ENCODE measurements around the gene UNCX.

DNA sequence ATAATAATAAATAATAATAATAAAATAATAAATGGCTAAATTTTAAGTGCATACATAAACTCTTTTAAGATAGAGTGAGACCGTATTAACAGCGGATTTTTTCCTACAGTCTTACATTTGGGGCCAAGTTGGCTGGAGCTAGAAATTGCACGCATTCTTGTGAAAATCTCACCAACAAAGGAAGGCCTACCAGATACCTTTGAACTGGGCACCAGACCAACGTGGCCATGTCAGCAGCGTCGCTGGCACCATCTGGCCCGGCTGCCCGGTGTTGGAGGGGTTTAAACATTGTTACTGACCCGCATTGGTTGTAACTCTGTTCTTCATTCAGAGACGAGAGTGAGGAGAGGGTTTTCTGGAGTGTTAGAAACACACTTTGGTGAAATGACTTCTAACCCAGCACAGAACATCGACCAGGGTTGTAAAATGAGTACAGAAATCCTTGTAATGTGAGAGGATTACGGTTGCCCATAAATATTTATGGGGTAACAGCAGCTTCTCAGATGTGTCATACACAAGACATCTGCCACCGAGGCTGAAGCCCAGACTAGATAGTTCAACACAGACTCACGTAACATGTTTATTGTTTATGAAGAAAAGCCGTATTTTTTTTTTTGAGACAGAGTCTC is 34.6 kb upstream of the UNCX start:
- TF ChIP-seq EZH2 (IDR thresholded peaks at IDR 0.05; ENCODE audit: low read depth, unreplicated experiment) (no peak), CREB1 (CRISPR knock-in tag; IDR thresholded peaks at IDR 0.05; ENCODE audit: low read depth) (no peak), POLR2AphosphoS5 (IDR thresholded peaks at IDR 0.05; ENCODE audit: low read depth) (no peak), ZNF331 (CRISPR knock-in tag; IDR thresholded peaks at IDR 0.05; ENCODE audit: low read depth) (no peak), STAT1 (IDR thresholded peaks at IDR 0.05; ENCODE audit: unreplicated experiment) (no peak)
- TF ChIP-seq, protein P1, sequence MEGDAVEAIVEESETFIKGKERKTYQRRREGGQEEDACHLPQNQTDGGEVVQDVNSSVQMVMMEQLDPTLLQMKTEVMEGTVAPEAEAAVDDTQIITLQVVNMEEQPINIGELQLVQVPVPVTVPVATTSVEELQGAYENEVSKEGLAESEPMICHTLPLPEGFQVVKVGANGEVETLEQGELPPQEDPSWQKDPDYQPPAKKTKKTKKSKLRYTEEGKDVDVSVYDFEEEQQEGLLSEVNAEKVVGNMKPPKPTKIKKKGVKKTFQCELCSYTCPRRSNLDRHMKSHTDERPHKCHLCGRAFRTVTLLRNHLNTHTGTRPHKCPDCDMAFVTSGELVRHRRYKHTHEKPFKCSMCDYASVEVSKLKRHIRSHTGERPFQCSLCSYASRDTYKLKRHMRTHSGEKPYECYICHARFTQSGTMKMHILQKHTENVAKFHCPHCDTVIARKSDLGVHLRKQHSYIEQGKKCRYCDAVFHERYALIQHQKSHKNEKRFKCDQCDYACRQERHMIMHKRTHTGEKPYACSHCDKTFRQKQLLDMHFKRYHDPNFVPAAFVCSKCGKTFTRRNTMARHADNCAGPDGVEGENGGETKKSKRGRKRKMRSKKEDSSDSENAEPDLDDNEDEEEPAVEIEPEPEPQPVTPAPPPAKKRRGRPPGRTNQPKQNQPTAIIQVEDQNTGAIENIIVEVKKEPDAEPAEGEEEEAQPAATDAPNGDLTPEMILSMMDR (conservative IDR thresholded peaks at IDR 0.05; ENCODE audit: low read depth in 2 of 2) = no peak
- TF ChIP-seq, protein P2, sequence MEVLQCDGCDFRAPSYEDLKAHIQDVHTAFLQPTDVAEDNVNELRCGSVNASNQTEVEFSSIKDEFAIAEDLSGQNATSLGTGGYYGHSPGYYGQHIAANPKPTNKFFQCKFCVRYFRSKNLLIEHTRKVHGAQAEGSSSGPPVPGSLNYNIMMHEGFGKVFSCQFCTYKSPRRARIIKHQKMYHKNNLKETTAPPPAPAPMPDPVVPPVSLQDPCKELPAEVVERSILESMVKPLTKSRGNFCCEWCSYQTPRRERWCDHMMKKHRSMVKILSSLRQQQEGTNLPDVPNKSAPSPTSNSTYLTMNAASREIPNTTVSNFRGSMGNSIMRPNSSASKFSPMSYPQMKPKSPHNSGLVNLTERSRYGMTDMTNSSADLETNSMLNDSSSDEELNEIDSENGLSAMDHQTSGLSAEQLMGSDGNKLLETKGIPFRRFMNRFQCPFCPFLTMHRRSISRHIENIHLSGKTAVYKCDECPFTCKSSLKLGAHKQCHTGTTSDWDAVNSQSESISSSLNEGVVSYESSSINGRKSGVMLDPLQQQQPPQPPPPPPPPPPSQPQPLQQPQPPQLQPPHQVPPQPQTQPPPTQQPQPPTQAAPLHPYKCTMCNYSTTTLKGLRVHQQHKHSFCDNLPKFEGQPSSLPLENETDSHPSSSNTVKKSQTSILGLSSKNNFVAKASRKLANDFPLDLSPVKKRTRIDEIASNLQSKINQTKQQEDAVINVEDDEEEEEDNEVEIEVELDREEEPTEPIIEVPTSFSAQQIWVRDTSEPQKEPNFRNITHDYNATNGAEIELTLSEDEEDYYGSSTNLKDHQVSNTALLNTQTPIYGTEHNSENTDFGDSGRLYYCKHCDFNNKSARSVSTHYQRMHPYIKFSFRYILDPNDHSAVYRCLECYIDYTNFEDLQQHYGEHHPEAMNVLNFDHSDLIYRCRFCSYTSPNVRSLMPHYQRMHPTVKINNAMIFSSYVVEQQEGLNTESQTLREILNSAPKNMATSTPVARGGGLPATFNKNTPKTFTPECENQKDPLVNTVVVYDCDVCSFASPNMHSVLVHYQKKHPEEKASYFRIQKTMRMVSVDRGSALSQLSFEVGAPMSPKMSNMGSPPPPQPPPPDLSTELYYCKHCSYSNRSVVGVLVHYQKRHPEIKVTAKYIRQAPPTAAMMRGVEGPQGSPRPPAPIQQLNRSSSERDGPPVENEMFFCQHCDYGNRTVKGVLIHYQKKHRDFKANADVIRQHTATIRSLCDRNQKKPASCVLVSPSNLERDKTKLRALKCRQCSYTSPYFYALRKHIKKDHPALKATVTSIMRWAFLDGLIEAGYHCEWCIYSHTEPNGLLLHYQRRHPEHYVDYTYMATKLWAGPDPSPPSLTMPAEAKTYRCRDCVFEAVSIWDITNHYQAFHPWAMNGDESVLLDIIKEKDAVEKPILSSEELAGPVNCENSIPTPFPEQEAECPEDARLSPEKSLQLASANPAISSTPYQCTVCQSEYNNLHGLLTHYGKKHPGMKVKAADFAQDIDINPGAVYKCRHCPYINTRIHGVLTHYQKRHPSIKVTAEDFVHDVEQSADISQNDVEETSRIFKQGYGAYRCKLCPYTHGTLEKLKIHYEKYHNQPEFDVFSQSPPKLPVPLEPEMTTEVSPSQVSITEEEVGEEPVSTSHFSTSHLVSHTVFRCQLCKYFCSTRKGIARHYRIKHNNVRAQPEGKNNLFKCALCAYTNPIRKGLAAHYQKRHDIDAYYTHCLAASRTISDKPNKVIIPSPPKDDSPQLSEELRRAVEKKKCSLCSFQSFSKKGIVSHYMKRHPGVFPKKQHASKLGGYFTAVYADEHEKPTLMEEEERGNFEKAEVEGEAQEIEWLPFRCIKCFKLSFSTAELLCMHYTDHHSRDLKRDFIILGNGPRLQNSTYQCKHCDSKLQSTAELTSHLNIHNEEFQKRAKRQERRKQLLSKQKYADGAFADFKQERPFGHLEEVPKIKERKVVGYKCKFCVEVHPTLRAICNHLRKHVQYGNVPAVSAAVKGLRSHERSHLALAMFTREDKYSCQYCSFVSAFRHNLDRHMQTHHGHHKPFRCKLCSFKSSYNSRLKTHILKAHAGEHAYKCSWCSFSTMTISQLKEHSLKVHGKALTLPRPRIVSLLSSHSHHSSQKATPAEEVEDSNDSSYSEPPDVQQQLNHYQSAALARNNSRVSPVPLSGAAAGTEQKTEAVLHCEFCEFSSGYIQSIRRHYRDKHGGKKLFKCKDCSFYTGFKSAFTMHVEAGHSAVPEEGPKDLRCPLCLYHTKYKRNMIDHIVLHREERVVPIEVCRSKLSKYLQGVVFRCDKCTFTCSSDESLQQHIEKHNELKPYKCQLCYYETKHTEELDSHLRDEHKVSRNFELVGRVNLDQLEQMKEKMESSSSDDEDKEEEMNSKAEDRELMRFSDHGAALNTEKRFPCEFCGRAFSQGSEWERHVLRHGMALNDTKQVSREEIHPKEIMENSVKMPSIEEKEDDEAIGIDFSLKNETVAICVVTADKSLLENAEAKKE (CRISPR knock-in tag; IDR thresholded peaks at IDR 0.05) = no peak
- TF ChIP-seq, protein P3, sequence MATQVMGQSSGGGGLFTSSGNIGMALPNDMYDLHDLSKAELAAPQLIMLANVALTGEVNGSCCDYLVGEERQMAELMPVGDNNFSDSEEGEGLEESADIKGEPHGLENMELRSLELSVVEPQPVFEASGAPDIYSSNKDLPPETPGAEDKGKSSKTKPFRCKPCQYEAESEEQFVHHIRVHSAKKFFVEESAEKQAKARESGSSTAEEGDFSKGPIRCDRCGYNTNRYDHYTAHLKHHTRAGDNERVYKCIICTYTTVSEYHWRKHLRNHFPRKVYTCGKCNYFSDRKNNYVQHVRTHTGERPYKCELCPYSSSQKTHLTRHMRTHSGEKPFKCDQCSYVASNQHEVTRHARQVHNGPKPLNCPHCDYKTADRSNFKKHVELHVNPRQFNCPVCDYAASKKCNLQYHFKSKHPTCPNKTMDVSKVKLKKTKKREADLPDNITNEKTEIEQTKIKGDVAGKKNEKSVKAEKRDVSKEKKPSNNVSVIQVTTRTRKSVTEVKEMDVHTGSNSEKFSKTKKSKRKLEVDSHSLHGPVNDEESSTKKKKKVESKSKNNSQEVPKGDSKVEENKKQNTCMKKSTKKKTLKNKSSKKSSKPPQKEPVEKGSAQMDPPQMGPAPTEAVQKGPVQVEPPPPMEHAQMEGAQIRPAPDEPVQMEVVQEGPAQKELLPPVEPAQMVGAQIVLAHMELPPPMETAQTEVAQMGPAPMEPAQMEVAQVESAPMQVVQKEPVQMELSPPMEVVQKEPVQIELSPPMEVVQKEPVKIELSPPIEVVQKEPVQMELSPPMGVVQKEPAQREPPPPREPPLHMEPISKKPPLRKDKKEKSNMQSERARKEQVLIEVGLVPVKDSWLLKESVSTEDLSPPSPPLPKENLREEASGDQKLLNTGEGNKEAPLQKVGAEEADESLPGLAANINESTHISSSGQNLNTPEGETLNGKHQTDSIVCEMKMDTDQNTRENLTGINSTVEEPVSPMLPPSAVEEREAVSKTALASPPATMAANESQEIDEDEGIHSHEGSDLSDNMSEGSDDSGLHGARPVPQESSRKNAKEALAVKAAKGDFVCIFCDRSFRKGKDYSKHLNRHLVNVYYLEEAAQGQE (IDR thresholded peaks at IDR 0.05; ENCODE audit: unreplicated experiment) = no peak
